K562 (cell line): ENCODE results near the gene ZFR2. TPM values are rescaled to one million over a fixed set of nuclear protein-coding genes. Genes with fewer than 3 reads are reported as not detected.

ENCODE experiments used
- C11orf30 ChIP-seq: fragments of 450-650 bp; IDR thresholded peaks from 2 replicates; pipeline ENCODE4 v1.6.1; 2016; ENCODE audit warnings: low read depth, mild to moderate bottlenecking
- CEBPB ChIP-seq: fragments of 450-650 bp; IDR thresholded peaks from 2 replicates; pipeline ENCODE4 v1.6.1; 2016; ENCODE audit warnings: missing genetic modification characterization, missing compliant biosample characterization
- EZH2 ChIP-seq: IDR thresholded peaks from 2 replicates; pipeline ENCODE4 v1.6.1; 2012; ENCODE audit warnings: low read depth, mild to moderate bottlenecking, inconsistent platforms, low read length, borderline replicate concordance
- L3MBTL2 ChIP-seq: fragments of 450-650 bp; IDR thresholded peaks from 2 replicates; pipeline ENCODE4 v1.6.1; 2016; ENCODE audit warnings: mild to moderate bottlenecking, moderate library complexity
- THRB ChIP-seq: fragments of 450-650 bp; formaldehyde crosslinking; conservative IDR thresholded peaks from 2 replicates; pipeline ENCODE4 v1.4.0; 2022; ENCODE audit warnings: mild to moderate bottlenecking, missing genetic modification characterization
- ZFPM2 ChIP-seq: fragments of 250-450 bp; sonication (Bioruptor Pico); IDR thresholded peaks from 2 replicates; pipeline ENCODE4 v1.5.1; 2022; ENCODE audit warnings: mild to moderate bottlenecking
- ZNF407 ChIP-seq: fragments of 450-650 bp; IDR thresholded peaks from 2 replicates; pipeline ENCODE4 v1.6.1; 2016; ENCODE audit warnings: low read depth
- polyA plus RNA-seq, 8 experiments: library from polyadenylated mRNA; depleted of rRNA in 4 of 8; stranded (reverse) in 5 of 8; unstranded in 3 of 8; fragments of >200 nt; fragmentation: Nextera tagmentation in 2 of 8; fragmentation: Illumina TruSeq in 1 of 8; extraction: Ambion mirVana in 2 of 8; extraction: Trizol in 1 of 8; gene quantifications; 2 replicates each; pipeline versions ENCODE4 v1.2.1 to v1.2.3, GENCODE V29; 2011 to 2014; ENCODE audit warnings: inconsistent platforms in 1 of 8, missing spikeins in 1 of 8
- total RNA-seq, 7 experiments: library from RNA; depleted of rRNA in 6 of 7; stranded (reverse); fragments of >200 nt in 6 of 7; fragmentation: Illumina TruSeq in 2 of 7; extraction: Trizol in 2 of 7; gene quantifications; 2 replicates each; pipeline versions ENCODE4 v1.2.1 to v1.2.3, GENCODE V29; 2011 to 2021; ENCODE audit warnings: low replicate concordance in 1 of 7

ZFR2 gene
- total and polyA plus RNA-seq, 9 of the 15 experiments (the other 6 are each of a cell fraction or from before 2014, with no cell fraction given) = 0.03 to 0.59 (median 0.07) TPM; not detected in 6

GRCh38 chr19:3825286-3825956, 43.4 kb downstream of the ZFR2 start (continued):
- TF ChIP-seq ZNF407 (no peak), THRB (CRISPR knock-in tag) (no peak), CEBPB (no peak), L3MBTL2 (peak; percentile 50), C11orf30 (no peak), ZFPM2 (no peak), EZH2 (no peak)
